ENCODE measurements around the gene SIK3.
"Not testable (repeated sequence)": the region's sequence is repeated elsewhere in the genome, so short reads cannot be mapped to it uniquely, and the experiment has no call there.

The SIK3 gene

GRCh38 chr11:117074119-117074518, 24.1 kb downstream of the SIK3 start:
- no peak for DNase-seq

- peak; percentile 65 for DNase-seq
These were observed 24.7 kb downstream of the SIK3 start for GRCh38 chr11:117073539-117073938.

- peak; percentile 82 for DNase-seq
These were observed 25.4 kb downstream of the SIK3 start for GRCh38 chr11:117072517-117073461.

- DNase-seq, result no peak
These were observed 26.9 kb downstream of the SIK3 start for GRCh38 chr11:117071344-117071787.

GRCh38 chr11:117070016-117070415, 28.2 kb downstream of the SIK3 start:
- DNase-seq, result no peak

GRCh38 chr11:117068303-117068860, 29.8 kb downstream of the SIK3 start:
- no peak for DNase-seq

GRCh38 chr11:117066959-117067358, 31.3 kb downstream of the SIK3 start:
- DNase-seq, result no peak

- DNase-seq, result peak; percentile 37
These were observed 34.0 kb downstream of the SIK3 start for GRCh38 chr11:117064275-117064674.

GRCh38 chr11:117062498-117062897, 35.7 kb downstream of the SIK3 start:
- DNase-seq, result peak; percentile 65

GRCh38 chr11:117061256-117061655, 37.0 kb downstream of the SIK3 start:
- DNase-seq, result no peak

- DNase-seq, result no peak
These were observed 38.5 kb downstream of the SIK3 start for GRCh38 chr11:117059611-117060148.

GRCh38 chr11:117058761-117059261, 39.4 kb downstream of the SIK3 start:
- DNase-seq, result no peak

GRCh38 chr11:117057727-117058126, 40.5 kb downstream of the SIK3 start:
- DNase-seq, result no peak

GRCh38 chr11:117057317-117057716, 40.9 kb downstream of the SIK3 start:
- no peak for DNase-seq

- DNase-seq, result no peak
These were observed 42.8 kb downstream of the SIK3 start for GRCh38 chr11:117055469-117055868.

GRCh38 chr11:117054382-117054781, 43.8 kb downstream of the SIK3 start:
- no peak for DNase-seq

GRCh38 chr11:117052196-117053149, 45.8 kb downstream of the SIK3 start:
- no peak for DNase-seq

GRCh38 chr11:117050121-117050520, 48.1 kb downstream of the SIK3 start:
- DNase-seq, result not testable (repeated sequence)

GRCh38 chr11:117046627-117047026, 51.6 kb downstream of the SIK3 start:
- not testable (repeated sequence) for DNase-seq

GRCh38 chr11:117045956-117046355, 52.3 kb downstream of the SIK3 start:
- DNase-seq, result no peak

- DNase-seq, result no peak
These were observed 53.0 kb downstream of the SIK3 start for GRCh38 chr11:117045196-117045595.

- no peak for DNase-seq
These were observed 53.8 kb downstream of the SIK3 start for GRCh38 chr11:117044287-117045035.

Measured in activated CD4-positive, alpha-beta T cell treated with anti-CD3 and anti-CD28 coated beads, Interleukin-2, Interleukin-6, amounts not matched to agents 100 ng/mL and 50 ng/mL, durations not matched to agents 16 hours and 8 hours (primary cell).